NOMO-1 treated with DMSO at 0.1 percent for 48 hours (cell line): Measurements from ENCODE around the gene OMA1.
"Not testable (repeated sequence)": the region's sequence is repeated elsewhere in the genome, so short reads cannot be mapped to it uniquely, and the experiment has no call there.

Source experiments
- DNase-seq: peaks from one replicate; lab custom pipeline; 2025; ENCODE audit not compliant: unreplicated experiment; lab: John Stamatoyannopoulos, UW

Gene OMA1

DNA sequence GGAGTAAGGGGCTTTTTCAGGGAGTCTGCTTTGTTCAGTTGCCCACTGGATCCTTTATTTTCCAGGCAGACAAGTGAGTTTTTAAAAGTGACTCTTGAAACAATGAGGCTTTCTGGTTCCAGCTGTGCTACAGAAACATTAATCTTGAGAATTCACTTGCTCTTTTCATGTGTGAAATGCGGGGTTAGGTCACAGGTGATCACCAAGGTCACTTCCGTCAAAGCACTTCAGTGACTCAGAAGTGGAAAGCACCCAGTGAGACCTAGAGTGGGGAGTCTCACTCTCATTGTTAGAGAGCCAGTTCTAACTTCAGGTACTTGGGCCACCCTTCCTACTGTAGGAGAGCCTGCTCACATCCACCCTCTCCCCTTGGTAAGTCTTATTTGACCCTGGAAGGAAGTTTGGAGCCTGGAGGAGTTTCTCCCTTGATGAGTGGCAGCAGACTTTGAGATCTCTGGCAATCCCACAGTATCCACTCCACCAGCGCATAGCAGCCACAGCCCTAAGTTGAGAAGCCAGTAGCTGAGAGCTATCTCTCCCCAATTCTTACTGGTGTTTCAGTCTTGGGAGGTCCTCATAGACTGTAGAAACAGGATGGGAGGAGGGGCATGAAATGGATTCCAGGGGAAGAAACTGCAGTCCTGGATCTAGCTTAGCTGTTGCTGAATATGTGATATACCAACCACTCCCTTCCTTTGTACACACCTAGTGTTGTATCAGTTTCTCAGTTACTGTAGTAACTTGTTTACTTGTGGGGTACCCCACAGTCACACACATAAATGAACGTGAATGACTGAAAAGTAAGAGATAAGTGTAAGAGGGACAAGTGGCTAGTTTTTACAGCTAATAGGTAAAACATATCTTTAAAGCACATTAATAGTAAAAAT is 27.4 kb upstream of the OMA1 start:
- no peak for DNase-seq

DNA sequence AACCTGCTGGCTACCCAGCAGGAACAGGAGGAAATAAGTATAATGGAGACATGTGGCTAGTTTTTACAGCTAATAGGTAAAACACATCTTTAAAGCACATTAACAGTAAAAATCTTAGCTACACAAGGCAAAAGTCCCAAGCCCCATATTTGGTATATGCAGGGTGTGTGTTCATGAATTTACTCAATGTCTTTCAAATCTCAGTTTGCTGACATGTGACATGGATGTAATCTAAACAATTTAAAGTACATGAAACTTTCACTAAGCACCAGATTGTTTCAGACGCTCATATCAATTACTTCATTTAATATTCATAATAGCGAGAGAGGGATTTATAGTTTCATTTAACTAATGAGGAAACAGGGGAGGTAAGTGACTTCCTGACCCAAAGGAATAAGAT is 26.6 kb upstream of the OMA1 start:
- no peak for DNase-seq

DNA sequence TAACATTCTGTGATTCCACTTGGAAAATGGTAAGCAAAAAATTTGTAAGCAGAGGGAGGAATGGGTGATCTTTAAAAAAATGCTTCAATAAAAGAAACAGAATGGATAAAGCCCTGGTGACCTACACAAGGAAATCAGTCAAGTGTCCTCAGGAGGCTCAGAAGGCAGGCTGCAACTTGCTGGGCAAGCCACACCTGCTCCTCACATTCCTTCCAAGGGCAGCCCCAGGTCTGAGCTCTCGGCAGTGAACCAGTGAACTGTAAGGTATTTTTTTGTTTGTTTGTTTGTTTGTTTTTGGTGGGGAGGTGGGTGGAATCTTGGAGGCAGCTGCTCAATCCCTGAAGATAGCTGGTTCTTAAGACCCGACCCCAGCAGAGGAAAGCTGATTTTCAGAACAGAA is 26.2 kb upstream of the OMA1 start:
- no peak for DNase-seq

DNA sequence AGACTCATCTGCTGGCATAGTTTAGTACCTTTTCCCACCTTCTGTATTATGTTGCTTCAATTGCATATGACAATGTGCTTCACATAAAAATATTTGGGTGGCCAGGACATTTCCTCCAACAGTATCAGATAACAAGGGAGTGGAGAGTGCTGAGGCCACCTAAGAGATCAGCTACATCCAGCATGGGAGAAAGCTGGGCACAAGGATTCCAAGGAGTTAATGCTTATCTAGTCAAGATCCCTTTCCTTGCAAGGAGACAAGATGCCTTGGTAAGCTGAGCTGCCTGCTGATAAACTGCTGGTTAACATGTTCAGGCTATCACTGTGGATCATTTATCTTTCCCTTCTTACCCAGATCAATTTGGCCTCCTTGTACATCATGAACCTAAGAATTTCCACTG is 25.1 kb upstream of the OMA1 start:
- no peak for DNase-seq

DNA sequence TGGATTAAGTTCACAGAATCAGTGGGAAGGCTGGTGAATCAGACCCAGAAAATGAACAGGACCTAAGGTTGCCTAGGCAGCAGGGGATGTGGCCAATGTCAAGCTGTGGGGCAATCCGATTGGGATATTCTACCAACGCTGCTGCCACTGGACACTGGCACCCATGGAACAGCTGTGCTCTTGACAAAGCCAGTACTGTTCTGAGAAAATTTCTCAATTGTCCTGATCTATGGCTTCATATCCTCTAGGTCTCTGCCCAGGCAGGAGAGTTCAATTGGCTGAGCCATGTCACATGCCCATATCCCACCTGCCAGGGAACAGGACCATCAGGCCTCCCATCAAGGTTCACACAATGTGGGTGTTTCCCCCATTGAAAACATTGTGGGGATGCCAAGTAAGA is 24.3 kb upstream of the OMA1 start:
- DNase-seq: no peak

DNA sequence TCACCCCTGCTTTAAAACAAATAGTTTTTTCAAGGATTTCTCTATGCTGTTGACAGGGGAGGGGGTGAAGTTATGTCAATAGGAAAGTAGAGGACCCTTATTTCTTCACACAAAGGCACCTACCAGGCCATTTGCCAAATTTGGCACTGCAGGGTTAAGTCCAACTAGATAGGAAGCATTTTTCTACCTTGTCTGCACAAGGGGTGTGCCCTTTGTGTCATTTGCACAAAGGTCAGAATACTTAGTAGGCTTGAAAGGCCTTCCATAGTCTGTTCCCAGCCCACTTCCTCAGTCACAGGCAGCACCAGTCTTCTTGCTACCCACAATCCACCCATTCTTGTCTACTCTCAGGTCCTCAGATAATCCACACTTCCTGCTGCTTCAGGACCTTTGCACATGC is 23.6 kb upstream of the OMA1 start:
- no peak for DNase-seq

DNA sequence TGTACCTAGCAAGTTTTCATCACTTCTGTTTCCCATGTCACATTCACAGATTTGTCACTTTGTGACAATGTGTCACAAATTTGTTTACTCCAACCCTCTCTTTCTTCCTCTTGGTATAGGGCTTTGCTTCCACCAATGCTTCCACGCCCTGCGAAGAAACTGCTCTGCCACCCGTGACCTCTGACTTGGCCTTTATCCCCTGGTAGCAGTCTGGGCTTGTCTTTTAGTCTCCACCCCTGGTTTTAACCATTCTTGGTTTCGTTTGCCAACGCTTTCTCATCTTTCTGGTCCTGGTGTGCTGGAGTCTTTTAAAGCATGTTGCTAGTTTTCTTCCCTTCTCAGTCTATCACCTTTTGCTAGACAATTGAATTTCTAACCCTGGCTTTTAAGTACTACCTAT is 22.4 kb upstream of the OMA1 start:
- no peak for DNase-seq

DNA sequence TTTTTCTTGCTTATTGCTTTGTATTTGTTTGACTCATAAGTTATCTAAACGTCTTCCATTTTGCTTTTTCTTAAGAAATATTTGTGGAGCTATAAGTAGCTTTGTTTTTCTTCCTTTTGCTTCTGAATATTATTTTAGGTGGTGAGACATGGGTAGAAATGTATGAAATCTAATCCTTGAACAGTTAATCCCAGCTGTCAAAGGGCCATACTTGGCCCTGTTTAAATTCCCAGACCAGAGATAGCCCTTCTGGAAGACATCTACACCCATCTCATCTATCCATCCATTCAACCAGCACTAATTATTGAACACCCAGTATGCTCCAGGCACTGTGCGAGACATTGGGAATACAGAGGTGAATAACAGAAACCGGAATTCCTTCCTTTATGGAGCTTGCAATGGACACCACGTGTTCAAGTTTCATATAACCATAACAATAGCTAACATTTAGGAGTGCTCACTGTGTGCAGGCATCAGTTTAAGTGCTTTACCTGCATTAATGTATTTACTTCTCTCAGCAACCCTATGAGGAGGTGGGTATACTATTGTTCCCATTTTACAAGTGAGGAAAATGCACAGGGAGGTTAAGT is 21.8 kb upstream of the OMA1 start:
- no peak for DNase-seq

DNA sequence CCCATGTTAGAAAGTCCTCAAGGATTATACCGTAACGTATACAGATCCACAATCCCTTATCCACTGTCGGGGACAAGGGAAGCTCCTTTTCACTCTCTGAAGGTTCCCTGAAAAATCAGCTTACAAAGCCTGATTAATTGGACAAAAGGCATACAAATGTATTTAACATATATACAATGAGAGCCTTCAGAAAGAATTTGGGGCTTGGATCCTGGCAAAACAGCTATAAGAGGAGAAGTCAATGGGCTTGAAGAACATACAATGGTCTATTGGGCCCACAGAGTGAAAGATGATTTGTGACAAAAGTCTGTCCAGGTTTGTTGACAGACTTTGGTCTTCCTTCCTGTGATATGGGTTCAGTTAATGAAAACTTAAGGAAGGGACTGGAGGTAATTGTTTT is 19.8 kb upstream of the OMA1 start:
- no peak for DNase-seq

DNA sequence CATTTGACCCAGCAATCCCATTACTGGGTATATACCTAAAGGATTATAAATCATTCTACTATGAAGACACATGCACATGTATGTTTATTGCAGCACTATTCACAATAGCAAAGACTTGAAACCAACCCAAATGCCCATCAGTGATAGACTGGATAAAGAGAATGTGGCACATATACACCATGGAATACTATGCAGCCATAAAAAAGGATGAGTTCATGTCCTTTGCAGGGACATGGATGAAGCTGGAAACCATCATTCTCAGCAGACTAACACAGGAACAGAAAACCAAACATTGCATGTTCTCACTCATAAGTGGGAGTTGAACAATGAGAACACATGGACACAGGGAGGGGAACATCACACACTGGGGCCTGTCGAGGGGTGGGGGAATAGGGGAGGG is 17.2 kb upstream of the OMA1 start:
- DNase-seq: not testable (repeated sequence)

DNA sequence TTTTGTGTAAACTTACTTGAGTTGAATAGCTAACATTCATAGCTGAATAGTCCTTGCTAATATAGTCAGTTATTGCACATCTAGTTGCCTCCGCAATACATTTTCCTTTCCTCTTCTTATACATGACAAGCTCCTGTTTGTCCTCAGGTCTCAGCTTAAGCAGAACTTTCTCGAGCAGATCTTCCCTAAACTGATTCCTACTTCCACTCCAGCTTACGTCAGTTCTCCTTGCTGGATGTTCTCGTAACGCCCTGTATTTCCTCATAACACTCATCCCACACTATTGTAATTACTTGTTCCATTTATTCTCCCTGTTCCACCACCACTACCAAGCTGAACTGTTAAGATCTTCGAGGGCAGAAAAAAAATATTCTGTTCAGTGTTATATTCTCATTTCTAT is 15.1 kb upstream of the OMA1 start:
- no peak for DNase-seq

DNA sequence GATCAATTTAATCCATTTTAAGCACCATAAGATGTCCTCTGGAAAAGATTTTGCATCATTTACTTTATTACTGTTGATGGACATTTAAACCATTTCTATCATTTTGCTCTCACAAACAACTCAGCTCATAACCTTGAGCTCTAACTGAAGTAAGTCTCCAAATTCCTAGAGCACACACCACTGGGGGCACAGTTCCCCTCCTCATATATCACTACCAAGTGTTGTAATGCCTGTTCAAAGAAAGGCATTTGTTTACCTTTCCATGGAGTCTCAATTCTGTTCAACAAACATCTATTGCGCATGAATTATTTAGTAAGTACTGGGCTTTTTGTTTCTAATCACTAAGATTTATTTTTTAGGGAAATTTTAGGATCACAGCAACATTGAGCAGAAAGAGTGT is 8.9 kb upstream of the OMA1 start:
- no peak for DNase-seq

DNA sequence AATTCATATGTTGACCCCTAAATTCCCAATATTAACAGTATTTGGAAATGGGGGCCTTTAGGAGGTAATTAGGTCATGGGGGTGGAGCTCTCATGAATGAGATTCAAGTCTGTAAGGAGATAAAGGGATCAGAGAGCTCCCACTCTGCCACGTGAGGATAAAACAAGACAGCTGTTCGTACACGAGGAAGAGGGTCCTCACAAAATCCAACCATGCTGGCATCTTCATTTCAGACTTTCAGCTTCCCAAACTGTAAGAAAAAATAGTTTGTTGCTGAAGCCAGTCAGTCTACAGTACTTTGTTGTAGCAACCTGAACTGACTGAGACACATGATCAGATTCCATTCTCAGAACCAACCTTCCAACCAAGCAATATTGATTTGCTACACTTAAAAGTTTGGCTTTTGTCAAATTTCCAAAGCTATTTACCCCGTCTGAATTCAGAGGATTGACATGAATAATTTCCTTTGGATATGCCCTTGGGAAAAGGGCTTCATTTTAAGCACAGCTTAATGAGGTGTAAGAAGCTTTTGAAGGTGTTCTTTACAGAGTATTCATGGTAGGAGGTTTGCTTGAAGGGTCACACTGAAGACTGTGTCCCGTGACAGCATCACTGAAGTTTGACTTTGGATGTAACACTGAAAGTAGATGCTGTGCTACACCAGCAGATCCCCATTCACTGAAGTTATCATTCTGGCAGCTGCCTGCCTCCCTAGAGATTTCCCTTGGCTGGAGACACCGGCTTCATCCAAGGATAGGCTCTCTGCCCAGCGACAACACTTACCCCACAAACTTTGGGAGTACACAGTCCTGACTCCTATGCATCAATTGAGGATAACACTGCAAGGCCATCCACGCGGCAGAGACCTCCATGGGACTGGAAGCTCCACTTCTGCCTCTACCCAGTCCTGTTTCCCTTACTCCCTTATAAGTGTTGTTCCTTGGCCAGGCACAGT is 4.9 kb upstream of the OMA1 start:
- DNase-seq: no peak

DNA sequence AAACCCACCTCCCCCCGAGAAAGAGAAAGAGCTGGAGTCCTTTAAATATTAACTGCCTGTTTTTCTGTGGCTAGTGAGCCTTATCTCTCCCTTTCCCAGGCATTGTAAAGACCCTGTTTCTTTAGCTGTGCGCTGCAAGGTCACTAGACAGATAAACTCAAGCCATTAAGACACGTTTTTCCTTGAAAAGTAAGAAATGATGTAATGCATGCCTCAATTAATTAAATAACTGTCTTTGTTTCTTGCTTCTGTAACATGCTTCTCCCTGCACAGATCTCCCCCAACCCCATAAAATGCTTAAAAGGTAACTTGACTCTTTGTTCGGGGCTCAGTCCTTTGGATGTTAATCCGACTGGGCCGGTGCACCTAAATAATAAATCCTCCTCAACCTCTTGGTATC is 2.8 kb upstream of the OMA1 start:
- DNase-seq: not testable (repeated sequence)

DNA sequence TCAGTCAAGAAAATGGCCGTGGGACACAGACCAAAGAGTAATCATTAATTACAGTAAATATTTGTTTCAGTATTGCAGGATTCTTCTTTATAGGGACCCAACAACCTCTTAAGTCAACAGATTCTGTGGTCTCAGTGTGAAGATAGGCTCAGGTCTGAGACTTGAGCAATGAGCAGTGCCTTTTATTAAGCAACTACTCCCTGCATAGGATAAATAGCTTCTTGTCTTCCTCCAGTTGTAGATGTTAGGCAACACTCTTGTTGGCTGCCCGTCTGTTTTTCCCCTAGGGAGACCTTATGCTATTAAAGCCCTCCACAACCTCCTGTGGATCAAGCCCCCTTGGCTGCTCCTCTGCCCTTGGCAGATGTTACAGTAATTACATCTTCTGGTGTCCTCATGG is 1.8 kb upstream of the OMA1 start:
- peak; percentile 38 for DNase-seq

DNA sequence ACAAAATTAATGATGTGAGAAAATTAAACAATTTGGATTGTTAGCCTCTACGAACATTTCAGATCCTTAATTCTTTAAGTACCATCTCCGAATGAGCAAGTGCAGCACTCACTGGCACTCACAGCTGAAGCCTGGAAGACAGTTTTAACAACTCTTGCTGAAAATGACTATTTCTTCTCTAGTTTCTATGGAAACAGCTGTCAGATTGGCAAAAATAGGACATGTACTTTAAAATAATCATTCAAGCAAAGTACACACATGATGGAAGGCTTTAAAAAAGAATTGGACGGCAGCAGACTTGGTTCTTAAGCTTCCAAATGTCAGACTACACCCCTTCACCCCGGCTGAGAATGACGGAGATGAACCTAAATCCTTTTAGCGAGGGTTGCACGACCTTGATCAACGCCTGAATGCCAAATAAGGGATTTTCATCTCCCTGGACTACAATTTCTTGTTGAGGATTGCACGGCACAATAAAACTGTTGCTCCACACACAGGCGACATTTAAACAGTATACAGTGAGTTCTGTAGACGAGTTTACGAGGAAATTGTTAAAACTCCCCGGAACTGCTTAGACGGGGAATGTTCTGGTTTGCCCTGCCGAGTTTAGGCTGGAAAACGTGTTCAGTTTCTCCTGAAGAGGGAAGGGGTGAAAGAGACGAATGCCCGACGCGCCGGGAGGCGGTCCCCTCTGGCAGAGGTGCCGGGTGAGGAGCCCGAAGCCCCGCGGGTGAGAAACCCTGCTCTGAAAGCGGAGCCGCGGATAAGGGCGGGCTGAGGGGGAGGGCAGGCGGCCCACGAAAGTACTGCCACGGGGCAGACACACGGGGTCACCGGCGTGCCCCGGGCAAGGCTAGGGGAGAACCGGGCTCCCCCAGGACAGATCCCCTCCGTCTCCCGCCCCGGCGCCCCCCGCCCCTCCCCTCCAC is 671 bp downstream of the OMA1 start:
- DNase-seq: peak; percentile 73

DNA sequence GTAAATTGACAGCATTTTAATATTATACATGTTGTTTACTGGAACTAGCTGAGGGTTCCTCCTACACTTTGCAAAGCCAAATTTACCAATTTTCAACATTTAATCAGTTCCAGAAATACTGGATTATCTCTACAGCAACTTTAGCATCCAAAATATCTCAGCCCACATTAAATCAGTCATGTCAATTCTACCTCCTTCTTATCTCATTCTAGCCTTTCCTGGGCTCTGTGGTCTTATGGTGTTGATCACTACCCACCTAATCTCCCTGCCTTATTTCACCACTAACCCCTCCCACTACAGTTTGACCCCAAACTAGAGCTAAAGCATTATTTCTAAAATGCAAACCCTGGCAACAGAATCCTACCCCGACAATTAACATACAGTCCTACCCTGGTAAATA is 3.3 kb downstream of the OMA1 start:
- DNase-seq: no peak

DNA sequence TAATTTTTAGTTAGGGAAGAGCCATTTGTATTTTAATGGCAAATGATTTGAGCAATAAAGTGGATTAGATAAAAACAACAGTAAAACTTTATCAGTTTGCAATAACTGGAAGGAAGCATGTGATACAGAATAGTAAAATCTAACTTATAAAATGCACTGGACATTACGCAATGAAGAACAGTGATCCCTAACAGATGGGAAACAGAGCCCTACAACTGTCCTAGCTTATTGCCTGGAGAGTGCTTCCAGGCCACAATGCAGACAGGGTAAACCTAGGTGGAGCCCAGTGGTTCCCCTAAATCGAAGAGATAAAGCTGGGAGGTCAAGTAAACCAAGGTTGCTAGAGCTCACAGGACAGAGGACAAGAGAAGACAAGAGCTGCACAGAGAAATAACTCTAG is 7.0 kb downstream of the OMA1 start:
- DNase-seq: no peak

DNA sequence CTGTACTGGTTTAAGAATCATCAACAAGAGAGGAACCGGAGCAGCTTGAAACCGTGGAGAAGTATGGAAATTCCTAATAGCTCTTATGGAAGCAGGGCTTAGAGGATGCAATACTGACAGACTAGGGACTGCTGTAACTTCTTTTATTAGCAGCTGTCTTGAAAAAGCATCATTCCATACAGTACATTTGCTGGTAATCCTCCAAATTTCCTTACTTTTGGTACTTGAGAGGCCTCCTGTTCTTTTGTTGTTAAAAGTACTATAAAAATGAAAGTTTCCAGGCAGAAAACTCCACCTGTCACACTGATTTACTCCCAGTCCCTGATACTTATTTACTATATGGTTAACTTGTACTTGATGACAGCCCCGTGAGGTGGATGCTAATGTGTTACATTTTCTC is 7.7 kb downstream of the OMA1 start:
- no peak for DNase-seq

DNA sequence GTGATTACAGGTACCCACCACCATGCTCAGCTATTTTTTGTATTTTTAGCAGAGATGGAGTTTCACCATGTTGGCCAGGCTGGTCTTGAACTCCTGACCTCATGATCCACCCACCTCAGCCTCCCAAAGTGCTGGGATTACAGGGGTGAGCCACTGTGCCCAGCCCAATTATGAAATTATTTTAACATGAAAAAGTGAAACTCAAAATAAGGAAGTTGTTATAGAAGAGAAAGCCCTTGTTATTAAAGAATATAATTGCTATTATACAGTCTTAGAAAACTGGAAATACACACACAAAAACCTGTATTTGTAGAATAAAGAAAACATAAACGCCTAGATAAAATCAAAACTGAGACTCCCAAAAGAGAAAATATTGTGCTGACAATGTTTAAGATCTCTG is 14.7 kb downstream of the OMA1 start:
- peak; percentile 63 for DNase-seq

DNA sequence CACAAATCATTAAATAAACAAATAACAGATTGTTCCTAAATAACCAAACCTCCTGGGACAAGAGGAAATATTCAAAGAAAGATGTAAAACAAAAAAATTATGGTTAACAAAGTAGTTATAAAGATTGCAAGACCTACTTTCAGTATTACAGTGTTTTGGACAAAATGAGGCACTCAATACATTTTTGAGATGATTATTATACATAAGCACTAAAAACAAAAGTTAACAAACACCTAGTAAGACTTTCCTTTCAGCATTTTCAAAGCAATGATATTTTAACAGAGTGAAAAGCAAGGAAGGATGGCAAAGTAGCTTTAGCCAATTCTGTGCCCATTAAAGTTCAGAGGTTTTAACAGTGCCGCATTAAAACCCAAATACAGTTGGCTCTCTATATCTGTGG is 17.2 kb downstream of the OMA1 start:
- no peak for DNase-seq
